HG02973 (cell line): ENCODE measurements around the gene NFX1.
"Not testable (repeated sequence)": the region's sequence is repeated elsewhere in the genome, so short reads cannot be mapped to it uniquely, and the experiment has no call there.

Source experiments
- ATAC-seq: cut with Tn5 transposase; IDR thresholded peaks from one replicate; pipeline ENCODE4 v1.9.1; 2021; ENCODE audit warnings: moderate library complexity; ENCODE audit not compliant: unreplicated experiment

The NFX1 gene

DNA sequence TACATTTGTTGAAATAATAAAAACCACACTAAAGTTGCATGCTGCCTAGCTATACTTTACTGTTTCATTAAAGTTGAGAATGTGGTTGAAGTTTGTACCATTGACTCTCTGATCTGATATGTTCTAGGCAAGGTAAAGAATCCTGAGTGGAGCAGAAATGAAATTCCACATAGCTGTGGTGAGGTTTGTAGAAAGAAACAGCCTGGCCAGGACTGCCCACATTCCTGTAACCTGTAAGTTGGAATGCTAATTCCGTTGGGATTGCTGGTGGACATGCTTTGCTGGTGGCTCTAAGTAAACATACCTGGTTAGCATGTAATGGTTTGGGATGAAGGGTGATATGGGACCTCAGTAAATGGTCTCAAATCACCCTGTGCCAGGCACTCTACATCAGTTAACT lies 16.8 kb downstream of the NFX1 start:
- ATAC-seq = no peak

DNA sequence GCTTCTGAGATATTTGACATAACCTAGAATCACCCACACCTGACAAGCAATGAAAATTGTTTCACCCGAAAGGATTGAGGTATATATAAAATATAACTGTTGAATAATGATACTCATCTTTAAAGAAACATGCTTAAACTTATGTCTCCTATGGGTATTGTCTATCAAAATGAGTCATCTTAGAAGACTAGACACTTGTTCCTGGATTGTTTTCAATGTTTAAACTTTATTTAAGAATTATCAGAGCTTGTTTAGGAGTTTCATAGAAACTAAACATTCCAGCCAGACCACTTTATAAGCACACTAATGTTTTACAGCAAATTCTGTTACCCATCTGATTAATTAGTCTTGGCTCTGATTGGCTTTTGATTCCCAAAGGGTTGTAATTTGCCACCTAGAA lies 19.6 kb downstream of the NFX1 start:
- no peak for ATAC-seq

DNA sequence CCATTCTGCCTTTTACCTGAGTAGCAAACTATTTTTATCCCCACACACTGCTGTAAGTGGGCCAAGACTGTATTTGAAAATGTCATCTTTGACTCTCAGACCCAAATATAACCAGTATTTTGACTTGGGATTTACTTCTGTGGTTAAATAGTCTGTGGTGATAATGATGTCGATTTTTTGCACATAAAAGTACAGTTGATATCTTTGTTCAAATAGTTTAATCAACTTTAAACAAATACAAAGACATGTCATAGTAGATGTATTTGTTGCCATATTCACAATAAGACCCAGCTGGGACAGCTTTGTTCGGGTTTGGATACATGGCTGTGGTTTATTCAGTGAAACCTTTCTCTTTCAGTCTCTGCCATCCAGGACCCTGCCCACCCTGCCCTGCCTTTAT lies 20.4 kb downstream of the NFX1 start:
- ATAC-seq = no peak

GRCh38 chr9:33311953-33312352 lies 21.6 kb downstream of the NFX1 start:
- no peak for ATAC-seq

- ATAC-seq = no peak
These were observed 25.1 kb downstream of the NFX1 start for GRCh38 chr9:33315371-33315770.

- not testable (repeated sequence) for ATAC-seq
These were observed 26.8 kb downstream of the NFX1 start for GRCh38 chr9:33317136-33317535.

- ATAC-seq = no peak
These were observed 27.9 kb downstream of the NFX1 start for GRCh38 chr9:33318225-33318624.

GRCh38 chr9:33318781-33319180 lies 28.5 kb downstream of the NFX1 start:
- ATAC-seq = no peak

DNA sequence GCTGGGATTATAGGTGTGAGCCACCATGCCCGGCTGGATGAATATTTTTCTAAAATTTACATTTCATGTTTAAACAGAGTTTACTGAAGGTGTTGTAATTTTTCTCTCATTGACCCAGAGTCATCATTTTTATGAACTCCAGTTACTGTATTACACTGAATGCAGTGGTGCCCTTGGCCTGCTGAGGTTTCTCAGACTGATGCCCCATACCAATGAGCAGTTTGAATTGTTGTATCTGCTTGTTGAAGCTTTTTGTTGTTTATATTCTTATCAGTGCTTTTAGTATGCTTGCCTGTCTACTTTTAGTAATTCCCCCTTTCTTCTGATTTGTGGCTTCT lies 29.9 kb downstream of the NFX1 start:
- no peak for ATAC-seq

- ATAC-seq = no peak
These were observed 30.4 kb downstream of the NFX1 start for GRCh38 chr9:33320568-33321261.

- ATAC-seq = no peak
These were observed 38.8 kb downstream of the NFX1 start for GRCh38 chr9:33329117-33329563.

- no peak for ATAC-seq
These were observed 39.7 kb downstream of the NFX1 start for GRCh38 chr9:33329979-33330378.

DNA sequence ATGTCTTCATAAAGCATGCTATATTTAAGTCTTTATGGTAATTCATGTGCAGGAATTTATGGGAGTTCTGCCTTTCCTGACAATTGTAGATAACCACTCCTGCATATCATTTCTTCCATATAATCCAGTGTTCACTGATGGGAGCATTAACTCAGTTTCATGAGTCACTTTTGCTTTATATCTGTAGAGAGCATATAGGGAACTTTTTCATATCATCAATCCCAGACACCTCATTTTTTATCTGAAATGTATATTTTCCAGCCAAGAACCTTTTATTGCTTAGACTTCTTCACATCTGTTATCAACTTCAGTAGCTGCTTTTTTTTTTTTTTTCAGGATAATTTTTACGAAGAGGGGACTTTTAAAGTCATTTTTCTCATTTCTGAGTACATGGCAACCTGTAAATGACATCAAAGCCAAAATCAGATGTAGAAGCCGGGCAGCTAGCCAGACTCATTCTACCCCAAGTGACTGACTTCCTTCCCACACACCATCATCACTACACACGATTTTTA lies 41.1 kb downstream of the NFX1 start:
- ATAC-seq = no peak

DNA sequence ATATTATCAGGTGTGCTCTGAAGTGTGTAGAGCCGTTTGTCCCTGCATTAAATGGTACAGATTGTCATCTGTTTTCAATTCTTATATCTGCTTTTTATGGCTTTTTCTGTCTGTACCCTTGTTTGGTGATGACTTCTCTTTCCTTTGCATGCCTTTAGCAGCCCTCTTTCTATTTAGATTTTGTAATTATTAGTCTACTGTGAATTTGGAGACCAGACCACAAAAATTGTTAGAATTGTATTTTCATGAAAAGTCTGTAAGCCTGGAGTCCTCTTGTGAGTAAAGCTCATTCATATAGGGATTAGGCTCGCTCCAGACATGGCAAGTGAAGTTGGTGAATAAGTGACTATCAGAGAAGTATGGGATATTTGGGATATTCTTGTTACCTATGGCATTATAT lies 41.7 kb downstream of the NFX1 start:
- ATAC-seq = no peak

GRCh38 chr9:33332956-33333355 lies 42.6 kb downstream of the NFX1 start:
- ATAC-seq = not testable (repeated sequence)

- no peak for ATAC-seq
These were observed 49.9 kb downstream of the NFX1 start for GRCh38 chr9:33340186-33340585.

DNA sequence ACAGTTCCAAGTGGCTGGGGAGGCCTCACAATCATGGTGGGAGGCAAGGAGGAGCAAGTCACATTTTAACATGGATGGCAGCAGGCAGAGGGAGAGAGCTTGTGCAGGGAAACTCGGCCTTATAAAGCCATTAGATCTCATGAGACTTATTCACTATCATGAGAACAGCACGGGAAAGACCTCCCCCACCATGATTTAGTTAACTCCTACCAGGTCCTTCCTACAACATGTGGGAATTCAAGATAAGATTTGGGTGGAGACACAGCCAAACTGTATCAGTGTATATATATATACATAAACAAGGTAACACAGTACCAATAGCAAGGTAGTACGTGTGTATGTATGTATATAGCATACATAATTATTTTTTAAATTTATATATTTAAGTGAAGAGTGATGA lies 50.9 kb downstream of the NFX1 start:
- ATAC-seq = no peak

- ATAC-seq = no peak
These were observed 53.8 kb downstream of the NFX1 start for GRCh38 chr9:33344145-33344544.

- ATAC-seq = no peak
These were observed 56.2 kb downstream of the NFX1 start for GRCh38 chr9:33346564-33346963.

GRCh38 chr9:33348998-33349397 lies 58.7 kb downstream of the NFX1 start:
- ATAC-seq = no peak

DNA sequence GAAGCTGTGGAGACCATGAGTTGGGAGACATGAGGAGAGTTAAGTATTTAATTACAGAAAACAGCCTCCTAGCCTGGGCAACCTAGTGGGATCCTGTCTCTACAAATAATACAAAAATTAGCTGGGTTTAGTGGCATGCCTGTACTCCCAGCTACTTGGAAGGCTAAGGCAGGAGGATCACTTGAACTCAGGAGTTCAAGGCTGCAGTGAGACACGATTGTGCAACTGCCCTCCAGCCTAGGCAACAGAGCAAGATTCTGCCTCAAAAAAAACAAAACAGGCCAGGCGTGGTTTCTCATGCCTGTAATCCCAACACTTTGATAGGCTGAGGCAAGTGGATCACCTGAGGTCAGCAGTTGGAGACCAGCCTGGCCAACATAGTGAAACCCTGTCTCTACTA lies 59.4 kb downstream of the NFX1 start:
- ATAC-seq = no peak

GRCh38 chr9:33350310-33350709 lies 60.0 kb downstream of the NFX1 start:
- ATAC-seq = no peak

DNA sequence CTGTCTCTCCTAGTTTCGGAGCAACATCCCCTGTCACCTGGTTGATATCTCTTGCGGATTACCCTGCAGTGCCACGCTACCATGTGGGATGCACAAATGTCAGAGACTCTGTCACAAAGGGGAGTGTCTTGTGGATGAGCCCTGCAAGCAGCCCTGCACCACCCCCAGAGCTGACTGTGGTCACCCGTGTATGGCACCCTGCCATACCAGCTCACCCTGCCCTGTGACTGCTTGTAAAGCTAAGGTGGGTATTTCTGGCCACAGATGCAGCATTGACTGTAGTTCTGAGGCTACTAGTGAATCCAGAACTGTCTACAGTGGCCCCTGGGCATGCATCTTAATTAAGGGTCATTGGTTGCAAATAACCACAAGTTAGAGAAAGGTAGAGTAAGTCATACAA lies 61.2 kb downstream of the NFX1 start:
- ATAC-seq = no peak
